HCT116 (cell line): Measurements from ENCODE around the gene ZNHIT1. TPM values are rescaled to one million over a fixed set of nuclear protein-coding genes. Genes with fewer than 3 reads are reported as not detected.

Experiments
- ATAC-seq: fragments of 200-7000 bp; cut with Tn5 transposase; 2 replicates; pipeline ENCODE4 v1.9.1; 2020; ENCODE audit warnings: mild to moderate bottlenecking, moderate library complexity
- BruUV-seq: library from RNA; stranded (reverse); fragments of 400-500 nt; replicated peaks from 2 replicates; lab custom pipeline; 2021; lab: Mats Ljungman, UMichigan
- CTCF ChIA-PET: fragments of 300-600 bp; sonication (Branson Sonifier 250); formaldehyde crosslinking; loops from one replicate; lab custom pipeline; 2021; ENCODE audit warnings: antibody characterized with exemption; lab: Charles Lee
- POLR2A ChIA-PET: fragments of 300-600, 350-600 bp; sonication (Branson Sonifier 250); formaldehyde crosslinking; loops from one replicate; lab custom pipeline; 2021; ENCODE audit warnings: antibody characterized with exemption; lab: Charles Lee
- RAD21 ChIA-PET, 2 experiments: fragments of 300-600 bp; sonication (Branson Sonifier 250); formaldehyde crosslinking; loops; one replicate each; lab custom pipeline; 2023; ENCODE audit warnings: low total read pairs in 2 of 2; ENCODE audit not compliant: uncharacterized antibody in 2 of 2, unreplicated experiment in 2 of 2, low non-redundant PET in 1 of 2; lab: Charles Lee
- DNase-seq: peaks from one replicate; pipeline ENCODE4 v3.0.0-alpha.2; 2010; ENCODE audit warnings: low read depth, low spot score
- H2AFZ ChIP-seq: fragments of 200-600 bp; shearing (Covaris generic), sonication (generic); 2 replicates; pipeline ENCODE4 v1.6.1; 2017; ENCODE audit warnings: low read depth, mixed run types, mixed read lengths, antibody characterized with exemption, low read length; ENCODE audit not compliant: poor library complexity, severe bottlenecking
- H3K27ac ChIP-seq: 2 replicates; pipeline ENCODE4 v1.5.1; 2012; ENCODE audit warnings: low read depth, low read length
- H3K27me3 ChIP-seq: fragments of 200-600 bp; sonication (generic); 2 replicates; pipeline ENCODE4 v1.6.1; 2016; ENCODE audit warnings: mixed run types, low read length, mixed read lengths; ENCODE audit not compliant: insufficient read depth
- H3K36me3 ChIP-seq, 2 experiments: fragments of 200-500 bp in 1 of 2; fragments of 200-600 bp in 1 of 2; sonication (Bioruptor generic) in 1 of 2; sonication (generic) in 1 of 2; 2 replicates each; pipeline versions ENCODE4 v1.5.1 to v1.6.1; 2014 to 2016; ENCODE audit warnings: low read length in 2 of 2, inconsistent platforms in 1 of 2, mixed read lengths in 1 of 2, mixed run types in 1 of 2; ENCODE audit not compliant: insufficient read depth in 2 of 2, control insufficient read depth in 1 of 2
- H3K4me1 ChIP-seq, 2 experiments: fragments of 200-600 bp in 1 of 2; sonication (generic) in 1 of 2; 2 replicates each; pipeline versions ENCODE4 v1.5.1 to v1.6.1; 2012 to 2017; ENCODE audit warnings: low read length in 2 of 2, inconsistent platforms in 1 of 2, mild to moderate bottlenecking in 1 of 2, mixed read lengths in 1 of 2, mixed run types in 1 of 2, moderate library complexity in 1 of 2; ENCODE audit not compliant: insufficient read depth in 2 of 2, control insufficient read depth in 1 of 2
- H3K4me2 ChIP-seq: fragments of 200-600 bp; sonication (generic); 2 replicates; pipeline ENCODE4 v1.6.1; 2017; ENCODE audit warnings: mixed run types, low read length, mixed read lengths
- H3K4me3 ChIP-seq, 2 experiments: fragments of 200-600 bp in 1 of 2; sonication (generic) in 1 of 2; replicated peaks in 1 of 2; 2 replicates each; pipeline ENCODE4 v1.5.1; 2011 to 2016; ENCODE audit warnings: low read length in 2 of 2, control low read depth in 1 of 2, low read depth in 1 of 2, mild to moderate bottlenecking in 1 of 2, mixed read lengths in 1 of 2, mixed run types in 1 of 2
- H3K79me2 ChIP-seq: fragments of 200-600 bp; sonication (generic); 2 replicates; pipeline ENCODE4 v1.6.1; 2017; ENCODE audit warnings: mild to moderate bottlenecking, mixed run types, low read length, moderate library complexity, mixed read lengths; ENCODE audit not compliant: insufficient read depth
- H3K9ac ChIP-seq: fragments of 200-600 bp; sonication (generic); 2 replicates; pipeline ENCODE4 v1.6.1; 2016; ENCODE audit warnings: low read length, mixed read lengths
- H3K9me2 ChIP-seq: fragments of 200-600 bp; sonication (generic), shearing (Covaris generic); 2 replicates; pipeline ENCODE4 v1.6.1; 2017; ENCODE audit warnings: mixed run types, mild to moderate bottlenecking, moderate library complexity; ENCODE audit not compliant: insufficient read depth
- H3K9me3 ChIP-seq, 2 experiments: fragments of 200-500 bp in 1 of 2; fragments of 200-600 bp in 1 of 2; sonication (Bioruptor generic) in 1 of 2; sonication (generic) in 1 of 2; 2 replicates each; pipeline ENCODE4 v1.6.1; 2014 to 2017; ENCODE audit warnings: low read length in 2 of 2, mixed read lengths in 2 of 2, inconsistent platforms in 1 of 2, low read depth in 1 of 2, mild to moderate bottlenecking in 1 of 2, mixed run types in 1 of 2, moderate library complexity in 1 of 2; ENCODE audit not compliant: control insufficient read depth in 1 of 2, insufficient read depth in 1 of 2
- H4K20me1 ChIP-seq: fragments of 200-600 bp; sonication (generic), shearing (Covaris generic); 2 replicates; pipeline ENCODE4 v1.6.1; 2017; ENCODE audit warnings: mixed run types, mild to moderate bottlenecking, moderate library complexity; ENCODE audit not compliant: insufficient read depth
- ATF3 ChIP-seq: IDR thresholded peaks from 2 replicates; pipeline ENCODE4 v1.6.1; 2012
- CBX3 ChIP-seq: IDR thresholded peaks from 2 replicates; pipeline ENCODE4 v1.6.1; 2012; ENCODE audit warnings: low read depth
- CEBPB ChIP-seq: IDR thresholded peaks from 2 replicates; pipeline ENCODE4 v1.6.1; 2012; ENCODE audit warnings: low read depth
- CTCF ChIP-seq, 3 experiments: fragments of 200-600 bp in 1 of 3; sonication (generic) in 1 of 3; IDR thresholded peaks in 2 of 3; conservative IDR thresholded peaks in 1 of 3; 2 replicates each; pipeline ENCODE4 v1.5.1; 2012 to 2017; ENCODE audit warnings: low read depth in 2 of 3, low read length in 2 of 3, antibody characterized with exemption in 1 of 3, borderline replicate concordance in 1 of 3, control low read depth in 1 of 3, mild to moderate bottlenecking in 1 of 3, mixed read lengths in 1 of 3, mixed run types in 1 of 3, moderate library complexity in 1 of 3; ENCODE audit not compliant: insufficient read depth in 1 of 3
- EGR1 ChIP-seq: IDR thresholded peaks from 2 replicates; pipeline ENCODE4 v1.6.1; 2012; ENCODE audit warnings: low read depth
- ELF1 ChIP-seq: IDR thresholded peaks from 2 replicates; pipeline ENCODE4 v1.6.1; 2012; ENCODE audit warnings: low read depth, borderline replicate concordance
- EZH2 ChIP-seq: fragments of 200-600 bp; sonication (generic); IDR thresholded peaks from 2 replicates; pipeline ENCODE4 v1.6.1; 2017; ENCODE audit warnings: antibody characterized with exemption, mixed run types
- EZH2phosphoT487 ChIP-seq: fragments of 200-600 bp; IDR thresholded peaks from 2 replicates; pipeline ENCODE4 v1.6.1; 2018; ENCODE audit warnings: antibody characterized with exemption, borderline replicate concordance
- FOSL1 ChIP-seq: IDR thresholded peaks from 2 replicates; pipeline ENCODE4 v1.6.1; 2012; ENCODE audit warnings: low read depth
- JUND ChIP-seq: IDR thresholded peaks from 2 replicates; pipeline ENCODE4 v1.6.1; 2012
- MAX ChIP-seq: IDR thresholded peaks from 2 replicates; pipeline ENCODE4 v1.6.1; 2012
- POLR2A ChIP-seq: IDR thresholded peaks from 2 replicates; pipeline ENCODE4 v1.7.0; 2011; ENCODE audit warnings: borderline replicate concordance; ENCODE audit not compliant: insufficient read depth, insufficient read length; ENCODE audit errors: extremely low read depth
- POLR2AphosphoS5 ChIP-seq: IDR thresholded peaks from 2 replicates; pipeline ENCODE4 v1.6.1; 2011; ENCODE audit warnings: mild to moderate bottlenecking, low read depth, low read length, moderate library complexity
- RAD21 ChIP-seq: IDR thresholded peaks from 2 replicates; pipeline ENCODE4 v1.6.1; 2012; ENCODE audit warnings: low read depth, mild to moderate bottlenecking
- REST ChIP-seq: IDR thresholded peaks from 2 replicates; pipeline ENCODE4 v1.6.1; 2012; ENCODE audit warnings: low read depth
- SRF ChIP-seq: IDR thresholded peaks from 2 replicates; pipeline ENCODE4 v1.6.1; 2012; ENCODE audit warnings: low read depth
- YY1 ChIP-seq: IDR thresholded peaks from 2 replicates; pipeline ENCODE4 v1.6.1; 2011; ENCODE audit warnings: low read length, low read depth, moderate library complexity, mild to moderate bottlenecking; ENCODE audit not compliant: insufficient replicate concordance; ENCODE audit errors: extremely low read depth
- ZBTB33 ChIP-seq: IDR thresholded peaks from 2 replicates; pipeline ENCODE4 v1.6.1; 2011; ENCODE audit warnings: mild to moderate bottlenecking, low read length, moderate library complexity; ENCODE audit not compliant: insufficient replicate concordance; ENCODE audit errors: extremely low read depth
- ZNF274 ChIP-seq: fragments of 200-500 bp; sonication (Bioruptor generic); IDR thresholded peaks from 2 replicates; pipeline ENCODE4 v1.6.1; 2014; ENCODE audit warnings: mild to moderate bottlenecking, low read depth, low read length, inconsistent platforms
- intact Hi-C: fragments of 100-400 bp; cut with micrococcal nuclease; formaldehyde crosslinking; loops from 2 replicates; pipeline ENCODE4 v1.10.0; 2022
- total RNA-seq: library from RNA; stranded (reverse); gene quantifications from one replicate; pipeline ENCODE4 v1.2.1, GENCODE V29; 2021; ENCODE audit not compliant: unreplicated experiment

The ZNHIT1 gene
- total RNA-seq, 1 experiment from 2014 or later = 69.4 TPM

- Histone ChIP-seq H3K27me3 (no peaks in the 10 kb centered on the region), H3K9me3 (no peaks in the 10 kb centered on the region), H3K4me1 (no peaks in the 10 kb centered on the region), H3K9me2 (no peaks in the 10 kb centered on the region), H2AFZ (no peak overlapping the region), H3K9ac (no peak overlapping the region), H3K4me2 (no peak overlapping the region), H4K20me1 (no peaks in the 10 kb centered on the region), H3K4me3 (no peak overlapping the region), H3K27ac (no peak overlapping the region), H3K36me3 (no peaks in the 10 kb centered on the region), H3K79me2 (no peaks in the 10 kb centered on the region)
- intact Hi-C loops = no loop called here
- TF ChIP-seq MAX (no peak), CBX3 (no peak), EZH2phosphoT487 (no peak), ELF1 (no peak), FOSL1 (no peak), JUND (no peak), CTCF (IDR thresholded peaks at IDR 0.05 in 2 of 3, conservative IDR thresholded peaks at IDR 0.05 in 1 of 3; ENCODE audit: borderline replicate concordance in 1 of 3, insufficient read depth in 1 of 3, low read depth in 2 of 3, low read length in 2 of 3) (no peak), RAD21 (no peak), CEBPB (no peak), EGR1 (no peak), ATF3 (no peak), EZH2 (no peak), ZNF274 (no peak), ZBTB33 (no peak), POLR2A (no peak), REST (no peak), POLR2AphosphoS5 (no peak), YY1 (no peak), SRF (no peak)
- no peak for ATAC-seq
- RAD21 ChIA-PET = no interaction called here
- POLR2A ChIA-PET = no interaction called here
- CTCF ChIA-PET = interaction anchor here (1.3 kb wide), 1 partner anchor 9 kb away, joined by 4 read pairs; no protein-coding TSS in a partner anchor
- no peak for DNase-seq
- no TSS peak for BruUV-seq
Observed at GRCh38 chr7:101273206-101273605, 55.2 kb downstream of the ZNHIT1 start.
